Gastroesophageal sphincter (tissue), 4 donors: ENCODE measurements around the gene CLSTN3. TPM values are rescaled to one million over a fixed set of nuclear protein-coding genes. Genes with fewer than 3 reads are reported as not detected.

Source experiments
- ATAC-seq: fragments of 150-250 bp; one replicate; pipeline ENCODE4 v1.9.1; 2016; ENCODE audit warnings: mild to moderate bottlenecking, moderate library complexity
- H3K27ac ChIP-seq, 4 donors: fragments of 200-600 bp; sonication (generic) in 3 of 4; 1 replicate in 3 of 4; 2 replicates in 1 of 4; pipeline ENCODE4 v1.5.1; 2016 to 2019
- H3K27me3 ChIP-seq: fragments of 200-600 bp; sonication (generic); one replicate; pipeline ENCODE4 v1.5.1; 2019
- H3K36me3 ChIP-seq, 2 donors: fragments of 200-600 bp; sonication (generic); one replicate each; pipeline ENCODE4 v1.5.1; 2019; ENCODE audit warnings: control low read depth in 1 of 2
- H3K4me1 ChIP-seq, 3 donors: fragments of 200-600 bp; sonication (generic); 1 replicate in 2 of 3; 2 replicates in 1 of 3; pipeline ENCODE4 v1.5.1; 2016 to 2019; ENCODE audit warnings: control low read depth in 2 of 3
- H3K4me3 ChIP-seq, 2 donors: fragments of 200-600 bp; sonication (generic); one replicate each; pipeline ENCODE4 v1.5.1; 2019; ENCODE audit warnings: mild to moderate bottlenecking in 1 of 2, moderate library complexity in 1 of 2
- H3K9me3 ChIP-seq, 3 donors: fragments of 200-600 bp; sonication (generic); one replicate each; pipeline ENCODE4 v1.5.1; 2017 to 2019; ENCODE audit warnings: control low read depth in 2 of 3
- EP300 ChIP-seq: sonication (generic); formaldehyde crosslinking; IDR thresholded peaks from one replicate; pipeline ENCODE4 v1.6.1; 2017; ENCODE audit warnings: antibody characterized with exemption, mild to moderate bottlenecking
- POLR2A ChIP-seq, 2 donors: fragments of 450-650 bp; IDR thresholded peaks; one replicate each; pipeline ENCODE4 v1.6.1; 2017; ENCODE audit warnings: antibody characterized with exemption in 2 of 2, mild to moderate bottlenecking in 2 of 2, moderate library complexity in 1 of 2
- POLR2AphosphoS5 ChIP-seq: sonication (generic); formaldehyde crosslinking; IDR thresholded peaks from one replicate; pipeline ENCODE4 v1.6.1; 2017; ENCODE audit warnings: antibody characterized with exemption
- WGBS, 2 donors: methylation state at CpG; one replicate each; pipeline ENCODE4 v1.1.5; 2018; ENCODE audit warnings: low coverage in 1 of 2; 5-methylcytosine and 5-hydroxymethylcytosine counted together
- total RNA-seq, 4 donors: library from RNA; depleted of rRNA; stranded (reverse); fragments of >200 nt; gene quantifications; one replicate each; pipeline ENCODE4 v1.1.0, GENCODE V29; 2016
- TF ChIP-seq, protein P1 (sequence below), 4 experiments: fragments of 200-600 bp in 2 of 4; fragments of 450-650 bp in 2 of 4; sonication (generic) in 1 of 4; IDR thresholded peaks; one replicate each; pipeline ENCODE4 v1.5.1; 2017 to 2019; ENCODE audit warnings: antibody characterized with exemption in 4 of 4, mild to moderate bottlenecking in 2 of 4, moderate library complexity in 2 of 4

The CLSTN3 gene
- total RNA-seq, 4 donors from 2014 or later: 13.9 to 34.3 (median 17.4) TPM

DNA sequence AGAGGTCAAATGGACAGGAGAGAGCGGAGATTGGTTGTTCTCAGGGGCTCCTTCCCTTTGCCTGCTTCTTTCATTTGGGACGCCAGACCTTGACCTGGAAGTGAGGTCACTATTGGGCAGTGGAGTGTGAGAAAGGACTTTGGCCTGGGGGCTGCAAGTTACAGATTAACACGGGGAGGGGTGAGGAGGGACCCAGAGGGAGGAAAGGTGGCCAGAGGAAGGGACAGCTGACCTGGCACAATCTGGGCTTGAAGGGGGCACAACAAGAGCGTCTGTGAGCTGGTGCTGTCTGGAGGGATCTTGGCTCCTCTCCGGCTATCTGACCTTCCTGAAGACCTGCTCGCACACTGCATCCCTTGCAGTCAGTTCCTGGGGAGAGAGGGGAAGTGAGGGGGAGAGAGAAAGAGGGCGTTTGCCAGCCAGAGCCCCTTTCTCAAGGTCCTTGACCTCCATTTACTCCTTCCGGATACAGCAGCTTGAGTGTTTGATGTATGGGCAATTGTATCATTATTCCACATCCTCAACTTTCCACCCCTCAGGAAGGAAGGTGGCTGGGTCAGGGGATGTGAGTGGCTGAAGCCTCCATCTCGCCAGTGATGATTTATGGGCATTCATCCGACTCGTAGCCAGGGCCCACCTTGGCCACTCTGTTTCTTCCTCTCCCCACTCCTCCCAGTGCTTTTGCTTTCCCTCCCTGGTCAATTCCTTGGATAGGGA lies 6.2 kb upstream of the CLSTN3 start:
- H3K4me1 ChIP-seq: peaks cover 0 to 13% (median 3%) of the 10 kb centered on the region in 3 donors
- TF ChIP-seq POLR2A (IDR thresholded peaks at IDR 0.05): no peak
- TF ChIP-seq POLR2AphosphoS5: no peak
- TF ChIP-seq EP300: no peak
- TF ChIP-seq, protein P1, sequence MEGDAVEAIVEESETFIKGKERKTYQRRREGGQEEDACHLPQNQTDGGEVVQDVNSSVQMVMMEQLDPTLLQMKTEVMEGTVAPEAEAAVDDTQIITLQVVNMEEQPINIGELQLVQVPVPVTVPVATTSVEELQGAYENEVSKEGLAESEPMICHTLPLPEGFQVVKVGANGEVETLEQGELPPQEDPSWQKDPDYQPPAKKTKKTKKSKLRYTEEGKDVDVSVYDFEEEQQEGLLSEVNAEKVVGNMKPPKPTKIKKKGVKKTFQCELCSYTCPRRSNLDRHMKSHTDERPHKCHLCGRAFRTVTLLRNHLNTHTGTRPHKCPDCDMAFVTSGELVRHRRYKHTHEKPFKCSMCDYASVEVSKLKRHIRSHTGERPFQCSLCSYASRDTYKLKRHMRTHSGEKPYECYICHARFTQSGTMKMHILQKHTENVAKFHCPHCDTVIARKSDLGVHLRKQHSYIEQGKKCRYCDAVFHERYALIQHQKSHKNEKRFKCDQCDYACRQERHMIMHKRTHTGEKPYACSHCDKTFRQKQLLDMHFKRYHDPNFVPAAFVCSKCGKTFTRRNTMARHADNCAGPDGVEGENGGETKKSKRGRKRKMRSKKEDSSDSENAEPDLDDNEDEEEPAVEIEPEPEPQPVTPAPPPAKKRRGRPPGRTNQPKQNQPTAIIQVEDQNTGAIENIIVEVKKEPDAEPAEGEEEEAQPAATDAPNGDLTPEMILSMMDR (IDR thresholded peaks at IDR 0.05): no peak
- ATAC-seq: no peak
- WGBS, 2 donors: 59 to 60% methylated on average over 5 to 6 of the region's 11 CpGs
- peak overlapping the region in 1 of 4 donors; percentile 31 for H3K27ac ChIP-seq
- no peaks in the 10 kb centered on the region for H3K36me3 ChIP-seq
- H3K4me3 ChIP-seq: no peak overlapping the region
- no peaks in the 10 kb centered on the region for H3K9me3 ChIP-seq
- H3K27me3 ChIP-seq: no peaks in the 10 kb centered on the region

DNA sequence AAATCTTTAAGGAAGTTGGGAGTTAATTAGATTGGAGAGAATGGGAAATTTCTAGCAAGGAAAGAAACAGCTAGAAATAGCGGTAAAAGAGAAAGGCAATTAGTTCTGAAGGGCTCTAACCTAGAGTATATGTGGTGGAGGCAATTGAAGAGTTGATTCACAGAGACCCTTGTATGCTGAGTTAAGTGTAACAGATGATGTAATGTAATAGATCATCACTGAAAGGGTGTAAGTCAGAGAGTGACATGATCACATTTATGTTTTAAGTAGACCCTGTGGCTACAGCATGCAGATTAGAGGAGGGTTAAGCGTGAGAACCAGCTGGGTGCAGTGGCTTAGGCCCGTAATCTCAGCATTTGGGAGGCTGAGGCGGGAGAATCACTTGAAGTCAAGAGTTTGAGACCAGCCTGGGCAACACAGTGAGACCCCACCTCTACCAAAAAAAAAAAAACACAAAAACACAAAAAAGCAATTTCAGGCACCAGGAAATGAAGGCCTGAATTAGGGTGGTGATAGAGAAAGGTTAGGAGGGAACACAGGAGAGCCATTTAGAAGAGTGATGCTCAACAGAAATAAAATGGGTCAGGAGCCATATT lies 4.4 kb upstream of the CLSTN3 start:
- ATAC-seq: no peak
- WGBS, 2 donors: 57% methylated on average over 3 of the region's 4 CpGs; no CpG with 5 or more reads in 1 of the 2 donors

DNA sequence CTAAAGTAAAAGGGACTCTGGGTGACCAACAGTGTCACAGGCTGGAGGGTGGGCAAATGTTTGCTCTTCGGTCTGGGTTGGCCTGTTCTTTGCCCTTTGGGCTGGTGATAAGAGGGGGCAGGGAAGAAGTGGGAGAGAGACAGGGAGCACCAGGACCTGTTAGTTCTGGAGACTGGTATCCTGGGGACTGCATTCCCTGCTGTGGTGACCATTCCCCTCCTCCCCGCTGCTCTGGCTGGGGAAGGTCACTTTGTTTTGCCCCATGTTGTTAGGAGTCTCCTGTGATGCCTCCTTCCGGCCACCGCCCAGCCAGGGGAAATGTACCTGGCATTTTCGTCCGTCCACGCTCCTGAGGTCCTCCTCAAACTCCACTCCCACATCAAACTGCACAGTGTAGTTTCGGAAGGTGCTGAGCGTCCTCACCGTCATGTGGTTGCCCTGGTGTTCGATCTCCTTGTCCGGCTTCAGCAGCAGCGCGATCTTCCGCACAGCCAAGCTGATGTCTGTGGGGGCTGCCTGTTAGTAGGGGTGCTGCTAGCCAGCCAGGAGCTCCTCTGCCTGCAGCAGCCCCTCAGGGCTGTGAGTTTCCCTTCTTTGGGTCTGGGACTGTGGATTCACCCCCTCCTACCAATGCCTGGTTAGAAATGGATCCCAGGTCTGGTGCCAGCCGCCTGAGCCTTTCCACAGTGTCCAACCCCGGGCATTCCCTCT lies 2.1 kb upstream of the CLSTN3 start:
- peaks cover 0 to 35% (median 18%) of the 10 kb centered on the region in 3 donors for H3K4me1 ChIP-seq
- no peaks in the 10 kb centered on the region for H3K9me3 ChIP-seq
- TF ChIP-seq, protein P1 (IDR thresholded peaks at IDR 0.05): no peak
- TF ChIP-seq POLR2AphosphoS5 (no peak), EP300 (no peak), POLR2A (IDR thresholded peaks at IDR 0.05) (no peak)
- ATAC-seq: no peak
- 90% methylated on average over 12 to 15 of the region's 17 CpGs for WGBS, 2 donors
- H3K27ac ChIP-seq: no peak overlapping the region
- H3K4me3 ChIP-seq: peak overlapping the region in 1 of 2 donors; percentile 17
- H3K27me3 ChIP-seq: no peaks in the 10 kb centered on the region
- no peaks in the 10 kb centered on the region for H3K36me3 ChIP-seq

More for the DNA sequence above, 4.4 kb upstream of the CLSTN3 start:
- TF ChIP-seq POLR2AphosphoS5: no peak
- no peak for TF ChIP-seq POLR2A (IDR thresholded peaks at IDR 0.05)
- TF ChIP-seq EP300: no peak
- TF ChIP-seq, protein P1 (IDR thresholded peaks at IDR 0.05): no peak
- no peaks in the 10 kb centered on the region for H3K36me3 ChIP-seq
- peaks cover 0 to 30% (median 14%) of the 10 kb centered on the region in 3 donors for H3K4me1 ChIP-seq
- H3K9me3 ChIP-seq: no peaks in the 10 kb centered on the region
- no peaks in the 10 kb centered on the region for H3K27me3 ChIP-seq
- no peak overlapping the region for H3K27ac ChIP-seq
- H3K4me3 ChIP-seq: no peak overlapping the region

DNA sequence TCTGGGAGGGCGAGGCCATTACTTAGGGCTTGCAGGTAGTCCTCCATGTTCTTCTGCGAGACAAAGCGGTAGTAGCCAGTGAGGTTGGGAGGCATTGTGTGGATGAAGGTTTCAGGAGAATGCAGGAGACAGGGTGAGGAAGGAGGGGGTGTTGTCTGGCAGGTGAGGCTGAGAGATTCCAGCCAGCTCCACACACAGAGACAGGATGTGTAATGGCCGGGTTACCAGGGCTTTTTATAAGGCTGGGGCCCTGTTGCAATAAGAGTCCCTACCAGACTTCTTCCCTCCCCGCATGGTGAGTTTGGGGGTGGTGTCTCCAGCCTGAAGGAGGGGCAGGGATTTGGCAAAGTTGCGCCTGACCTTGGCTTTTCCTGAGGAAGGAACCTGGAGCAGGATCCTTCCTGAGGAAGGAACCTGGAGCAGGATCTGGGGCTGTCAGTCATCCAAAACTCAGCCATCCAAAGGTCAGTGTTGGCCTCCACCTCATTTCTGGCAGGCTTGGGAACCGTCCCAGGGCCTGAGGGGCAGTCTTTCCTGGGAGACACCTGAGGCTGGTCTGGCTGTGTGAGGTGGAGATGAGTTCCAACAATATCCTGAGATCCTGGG lies 1.4 kb upstream of the CLSTN3 start, which contains the start of gene RBP5:
TSS of gene RBP5 (minus strand) at position 209 of the 606 bp plus-strand sequence. CDS start at position 95, 114 bp downstream.
- no peak for ATAC-seq
- WGBS, 2 donors: 30 to 50% methylated on average over 2 to 3 of the region's 7 CpGs

More for the DNA sequence above, 1.4 kb upstream of the CLSTN3 start, which contains the start of gene RBP5:
- Histone ChIP-seq H3K9me3 (no peaks in the 10 kb centered on the region), H3K4me3 (peak within 1 kb of the TSS; percentile 38 to 65), H3K4me1 (peaks cover 0 to 35% (median 17%) of the 10 kb centered on the region in 3 donors), H3K36me3 (peaks cover 0 to 6% of the 10 kb centered on the region in 2 donors), H3K27ac (peak within 1 kb of the TSS in 3 of 4 donors; percentile 72 to 87 (median 76)), H3K27me3 (no peaks in the 10 kb centered on the region)
- no peak for TF ChIP-seq POLR2A (IDR thresholded peaks at IDR 0.05)
- no peak for TF ChIP-seq EP300
- TF ChIP-seq, protein P1 (IDR thresholded peaks at IDR 0.05): no peak
- TF ChIP-seq POLR2AphosphoS5: no peak
